CD4-positive, alpha-beta T cell treated with Interleukin-21 for 1 hour (primary cell): ENCODE results near the gene PTCH2.
"Not testable (repeated sequence)": the region's sequence is repeated elsewhere in the genome, so short reads cannot be mapped to it uniquely, and the experiment has no call there.

Experiments used
- DNase-seq: peaks from one replicate; pipeline ENCODE4 v3.0.0-alpha.2; 2020

The PTCH2 gene

GRCh38 chr1:44801491-44802305 lies 41.4 kb downstream of the PTCH2 start:
- DNase-seq = peak; percentile 63

- DNase-seq = peak; percentile 99
Observed at GRCh38 chr1:44799770-44800584, 43.1 kb downstream of the PTCH2 start, which contains the start of gene PLK3. TSS of gene PLK3 (plus strand) at chr1:44800377. CDS start at chr1:44800464, 87 bp downstream.

- DNase-seq = no peak
Observed at GRCh38 chr1:44798481-44799365, 44.3 kb downstream of the PTCH2 start.

GRCh38 chr1:44797886-44798285 lies 45.2 kb downstream of the PTCH2 start:
- not testable (repeated sequence) for DNase-seq

GRCh38 chr1:44792736-44793502 lies 50.1 kb downstream of the PTCH2 start:
- DNase-seq = no peak

GRCh38 chr1:44790968-44791801 lies 51.9 kb downstream of the PTCH2 start:
- no peak for DNase-seq

GRCh38 chr1:44788120-44788860 lies 54.8 kb downstream of the PTCH2 start, which contains the start of gene BEST4:
TSS of gene BEST4 (minus strand) at chr1:44788170. CDS start at chr1:44787705, 465 bp downstream.
- DNase-seq = no peak

- DNase-seq = no peak
Observed at GRCh38 chr1:44787506-44787905, 55.5 kb downstream of the PTCH2 start.

GRCh38 chr1:44786841-44787426 lies 56.1 kb downstream of the PTCH2 start:
- DNase-seq = no peak

- peak; percentile 81 for DNase-seq
Observed at GRCh38 chr1:44786138-44786840, 56.8 kb downstream of the PTCH2 start.

- no peak for DNase-seq
Observed at GRCh38 chr1:44785501-44786137, 57.4 kb downstream of the PTCH2 start.

GRCh38 chr1:44785029-44785380 lies 58.0 kb downstream of the PTCH2 start:
- no peak for DNase-seq

- DNase-seq = peak; percentile 38
Observed at GRCh38 chr1:44784094-44785028, 58.7 kb downstream of the PTCH2 start.

GRCh38 chr1:44783697-44784093 lies 59.4 kb downstream of the PTCH2 start:
- DNase-seq = no peak

GRCh38 chr1:44780583-44781121 lies 62.4 kb downstream of the PTCH2 start:
- no peak for DNase-seq

GRCh38 chr1:44778705-44779576 lies 64.1 kb downstream of the PTCH2 start:
- no peak for DNase-seq
